Fibroblast of lung (primary cell): ENCODE data around the gene SYT8. TPM values are rescaled to one million over a fixed set of nuclear protein-coding genes. Genes with fewer than 3 reads are reported as not detected.

ENCODE experiments used
- DNase-seq, 2 donors: peaks; one replicate each; pipeline versions ENCODE4 v3.0.0 to v3.0.0-alpha.2; 2010; ENCODE audit warnings: low read depth in 2 of 2
- H2AFZ ChIP-seq: 2 replicates; pipeline ENCODE4 v1.5.1; 2012; ENCODE audit warnings: low read length, control low read depth, inconsistent platforms
- H3K27ac ChIP-seq: 2 replicates; pipeline ENCODE4 v1.5.1; 2011; ENCODE audit warnings: low read length, control low read depth; ENCODE audit not compliant: insufficient read depth
- H3K27me3 ChIP-seq: 2 replicates; pipeline ENCODE4 v1.5.1; 2011; ENCODE audit warnings: mild to moderate bottlenecking, low read length; ENCODE audit not compliant: control insufficient read depth, insufficient read depth
- H3K36me3 ChIP-seq: 2 replicates; pipeline ENCODE4 v1.5.1; 2011; ENCODE audit warnings: low read length; ENCODE audit not compliant: control insufficient read depth, insufficient read depth
- H3K4me1 ChIP-seq: 2 replicates; pipeline ENCODE4 v1.5.1; 2011; ENCODE audit warnings: low read length; ENCODE audit not compliant: control insufficient read depth, insufficient read depth; ENCODE audit errors: extremely low read depth
- H3K4me2 ChIP-seq: 2 replicates; pipeline ENCODE4 v1.5.1; 2011; ENCODE audit warnings: low read length, control low read depth; ENCODE audit not compliant: insufficient read depth; ENCODE audit errors: extremely low read depth
- H3K4me3 ChIP-seq, 4 experiments: fragments of 200-600 bp in 1 of 4; sonication (generic) in 1 of 4; replicated peaks in 1 of 4; 2 replicates each; pipeline ENCODE4 v1.5.1; 2011 to 2016; ENCODE audit warnings: low read length in 4 of 4, low read depth in 3 of 4, mild to moderate bottlenecking in 3 of 4, control low read depth in 2 of 4, inconsistent platforms in 1 of 4, mixed read lengths in 1 of 4; ENCODE audit not compliant: insufficient read depth in 1 of 4; ENCODE audit errors: control extremely low read depth in 1 of 4
- H3K79me2 ChIP-seq: 2 replicates; pipeline ENCODE4 v1.5.1; 2012; ENCODE audit warnings: mild to moderate bottlenecking, low read length, inconsistent platforms; ENCODE audit not compliant: control insufficient read depth, insufficient read depth
- H3K9ac ChIP-seq: 2 replicates; pipeline ENCODE4 v1.5.1; 2011; ENCODE audit warnings: mild to moderate bottlenecking, low read length, control low read depth; ENCODE audit not compliant: insufficient read depth
- H3K9me3 ChIP-seq: 2 replicates; pipeline ENCODE4 v1.5.1; 2012; ENCODE audit warnings: low read depth, low read length; ENCODE audit not compliant: control insufficient read depth, insufficient read depth
- H4K20me1 ChIP-seq: 2 replicates; pipeline ENCODE4 v1.5.1; 2011; ENCODE audit warnings: low read length; ENCODE audit not compliant: control insufficient read depth, insufficient read depth; ENCODE audit errors: extremely low read depth
- CTCF ChIP-seq, 2 donors: IDR thresholded peaks in 1 of 2; conservative IDR thresholded peaks in 1 of 2; 1 replicate in 1 of 2; 2 replicates in 1 of 2; pipeline ENCODE4 v1.5.1; 2011 to 2012; ENCODE audit warnings: low read length in 2 of 2, control low read depth in 1 of 2, inconsistent platforms in 1 of 2, low read depth in 1 of 2, mild to moderate bottlenecking in 1 of 2
- EZH2 ChIP-seq: IDR thresholded peaks from 2 replicates; pipeline ENCODE4 v1.5.1; 2012; ENCODE audit warnings: low read length, control low read depth, mild to moderate bottlenecking; ENCODE audit errors: missing control alignments
- polyA plus RNA-seq, 2 donors: library from polyadenylated mRNA; depleted of rRNA in 1 of 2; stranded (reverse) in 1 of 2; unstranded in 1 of 2; fragments of >200 nt; gene quantifications; 2 replicates each; pipeline ENCODE4 v1.2.1, GENCODE V29; 2011 to 2012; ENCODE audit warnings: missing spikeins in 1 of 2
- total RNA-seq: library from RNA; depleted of rRNA; stranded (reverse); fragments of >200 nt; gene quantifications from 2 replicates; pipeline ENCODE4 v1.2.1, GENCODE V29; 2014

SYT8 gene
- total and polyA plus RNA-seq, 2 donors (not counting 1 experiment from before 2014, with no cell fraction given): not detected

GRCh38 chr11:1859004-1859403 lies 24.2 kb downstream of the SYT8 start:
- H3K36me3 ChIP-seq: no peaks in the 10 kb centered on the region
- TF ChIP-seq EZH2 (no peak), CTCF (conservative IDR thresholded peaks at IDR 0.05 in 1 of 2, IDR thresholded peaks at IDR 0.05 in 1 of 2; ENCODE audit: low read depth in 1 of 2, low read length in 2 of 2) (no peak)

GRCh38 chr11:1860108-1860507 lies 25.3 kb downstream of the SYT8 start:
- H3K79me2 ChIP-seq: no peaks in the 10 kb centered on the region
- H4K20me1 ChIP-seq: no peaks in the 10 kb centered on the region
- H3K27me3 ChIP-seq: no peaks in the 10 kb centered on the region
- H3K27ac ChIP-seq: no peak overlapping the region
- no peak overlapping the region for H3K4me2 ChIP-seq
- H3K36me3 ChIP-seq: no peaks in the 10 kb centered on the region
- no peak for TF ChIP-seq CTCF (conservative IDR thresholded peaks at IDR 0.05 in 1 of 2, IDR thresholded peaks at IDR 0.05 in 1 of 2; ENCODE audit: low read depth in 1 of 2, low read length in 2 of 2)
- no peak for TF ChIP-seq EZH2
- H2AFZ ChIP-seq: no peak overlapping the region
- H3K9ac ChIP-seq: no peak overlapping the region
- no peak for DNase-seq
- H3K9me3 ChIP-seq: no peaks in the 10 kb centered on the region
- H3K4me1 ChIP-seq: peaks cover 9% of the 10 kb centered on the region
- H3K4me3 ChIP-seq: no peak overlapping the region

More at GRCh38 chr11:1859004-1859403, 24.2 kb downstream of the SYT8 start:
- no peak for DNase-seq
- Histone ChIP-seq H2AFZ (no peak overlapping the region), H3K9ac (no peak overlapping the region), H3K4me1 (peaks cover 6% of the 10 kb centered on the region), H3K9me3 (no peaks in the 10 kb centered on the region), H3K4me2 (no peak overlapping the region), H3K27ac (no peak overlapping the region), H3K27me3 (no peaks in the 10 kb centered on the region), H3K4me3 (no peak overlapping the region), H4K20me1 (no peaks in the 10 kb centered on the region), H3K79me2 (no peaks in the 10 kb centered on the region)

GRCh38 chr11:1861435-1862411 lies 26.9 kb downstream of the SYT8 start:
- H3K27ac ChIP-seq: no peak overlapping the region
- H3K4me1 ChIP-seq: peaks cover 9% of the 10 kb centered on the region
- no peak overlapping the region for H3K9ac ChIP-seq
- H3K9me3 ChIP-seq: no peaks in the 10 kb centered on the region
- H4K20me1 ChIP-seq: no peaks in the 10 kb centered on the region
- no peak for DNase-seq
- TF ChIP-seq CTCF (conservative IDR thresholded peaks at IDR 0.05 in 1 of 2, IDR thresholded peaks at IDR 0.05 in 1 of 2; ENCODE audit: low read depth in 1 of 2, low read length in 2 of 2) (no peak), EZH2 (no peak)
- H3K27me3 ChIP-seq: no peaks in the 10 kb centered on the region
- H3K36me3 ChIP-seq: no peaks in the 10 kb centered on the region
- no peak overlapping the region for H2AFZ ChIP-seq
- H3K79me2 ChIP-seq: no peaks in the 10 kb centered on the region
- H3K4me2 ChIP-seq: no peak overlapping the region
- no peak overlapping the region for H3K4me3 ChIP-seq
